ENCODE results near the gene FFAR2.
A peak's percentile ranks its signal among the peaks of the same experiment; 100 is the strongest.
"Not testable (repeated sequence)": the region's sequence is repeated elsewhere in the genome, so short reads cannot be mapped to it uniquely, and the experiment has no call there.

Gene FFAR2

GRCh38 chr19:35400773-35401100 lies 47.3 kb upstream of the FFAR2 start:
- H3K4me1 ChIP-seq (ENCODE audit: control insufficient read depth in 2 of 2, insufficient read depth in 1 of 2, low read depth in 1 of 2, low read length in 2 of 2): peaks cover 2 to 6% of the 10 kb centered on the region in 2 donors
- no peak overlapping the region for H3K4ac ChIP-seq (ENCODE audit: low read length)
- no peak overlapping the region for H3K23ac ChIP-seq (ENCODE audit: low read depth, low read length, poor library complexity)
- H3K79me1 ChIP-seq (ENCODE audit: low read depth, low read length): no peaks in the 10 kb centered on the region
- no CpG with 5 or more reads among the region's 7 CpGs for WGBS, 2 donors (ENCODE audit: extremely low coverage in 2 of 2, insufficient read length in 2 of 2, insufficient replicate concordance in 1 of 2)
- no peak overlapping the region for H3K27ac ChIP-seq (replicated peaks; ENCODE audit: low read length)
- H3K27me3 ChIP-seq (ENCODE audit: control insufficient read depth in 3 of 3, insufficient read depth in 3 of 3, low read depth in 1 of 3, low read length in 3 of 3): no peaks in the 10 kb centered on the region
- H2BK12ac ChIP-seq (ENCODE audit: low read length): no peak overlapping the region
- H4K8ac ChIP-seq (ENCODE audit: low read depth, low read length): no peak overlapping the region
- no peak overlapping the region for H4K91ac ChIP-seq (ENCODE audit: low read depth, low read length, poor library complexity)
- no peak overlapping the region for H3K4me2 ChIP-seq (ENCODE audit: insufficient read depth, low read length, poor library complexity, severe bottlenecking)
- no peak overlapping the region for H3K14ac ChIP-seq (ENCODE audit: low read length)
- H2AK5ac ChIP-seq (ENCODE audit: low read depth, low read length): no peak overlapping the region
- H3K36me3 ChIP-seq (replicated peaks in 1 of 2; ENCODE audit: control insufficient read depth in 2 of 2, insufficient read depth in 2 of 2, low read length in 2 of 2): no peaks in the 10 kb centered on the region
- no peak overlapping the region for H2BK120ac ChIP-seq (ENCODE audit: low read depth, low read length)
- no peak for DNase-seq (ENCODE audit: low spot score)
- H3K18ac ChIP-seq (ENCODE audit: low read length): no peak overlapping the region
- H2BK15ac ChIP-seq (ENCODE audit: low read length): no peak overlapping the region
- H3K9ac ChIP-seq (ENCODE audit: low read depth, low read length, poor library complexity): no peak overlapping the region
- H3K9me3 ChIP-seq (replicated peaks in 1 of 2; ENCODE audit: control insufficient read depth in 2 of 2, insufficient read depth in 1 of 2, low read depth in 1 of 2, low read length in 2 of 2): no peaks in the 10 kb centered on the region
- H2AFZ ChIP-seq (ENCODE audit: low read length): no peak overlapping the region
- no peak overlapping the region for H2BK5ac ChIP-seq (ENCODE audit: low read length)
- no peak overlapping the region for H3K4me3 ChIP-seq (ENCODE audit: low read length in 2 of 2)

- not testable (repeated sequence) for H2BK5ac ChIP-seq (ENCODE audit: low read length); H3K18ac ChIP-seq (ENCODE audit: low read length); H3K79me1 ChIP-seq (ENCODE audit: low read depth, low read length); H2BK15ac ChIP-seq (ENCODE audit: low read length); H3K9me3 ChIP-seq (replicated peaks in 1 of 2; ENCODE audit: control insufficient read depth in 2 of 2, insufficient read depth in 1 of 2, low read depth in 1 of 2, low read length in 2 of 2); H3K4me1 ChIP-seq (ENCODE audit: control insufficient read depth in 2 of 2, insufficient read depth in 1 of 2, low read depth in 1 of 2, low read length in 2 of 2); H4K8ac ChIP-seq (ENCODE audit: low read depth, low read length); H3K14ac ChIP-seq (ENCODE audit: low read length); H3K4ac ChIP-seq (ENCODE audit: low read length); H3K27me3 ChIP-seq (ENCODE audit: control insufficient read depth in 3 of 3, insufficient read depth in 3 of 3, low read depth in 1 of 3, low read length in 3 of 3); H3K4me3 ChIP-seq (ENCODE audit: low read length in 2 of 2); H2AK5ac ChIP-seq (ENCODE audit: low read depth, low read length); H2BK120ac ChIP-seq (ENCODE audit: low read depth, low read length); DNase-seq (ENCODE audit: low spot score); H3K4me2 ChIP-seq (ENCODE audit: insufficient read depth, low read length, poor library complexity, severe bottlenecking); H3K23ac ChIP-seq (ENCODE audit: low read depth, low read length, poor library complexity); H3K36me3 ChIP-seq (replicated peaks in 1 of 2; ENCODE audit: control insufficient read depth in 2 of 2, insufficient read depth in 2 of 2, low read length in 2 of 2); H4K91ac ChIP-seq (ENCODE audit: low read depth, low read length, poor library complexity); H2AFZ ChIP-seq (ENCODE audit: low read length); H3K27ac ChIP-seq (replicated peaks; ENCODE audit: low read length); H3K9ac ChIP-seq (ENCODE audit: low read depth, low read length, poor library complexity); H2BK12ac ChIP-seq (ENCODE audit: low read length)
- no CpG with 5 or more reads among the region's 9 CpGs for WGBS, 2 donors (ENCODE audit: extremely low coverage in 2 of 2, insufficient read length in 2 of 2, insufficient replicate concordance in 1 of 2)
Measured at GRCh38 chr19:35401416-35401815, 46.6 kb upstream of the FFAR2 start.

GRCh38 chr19:35403116-35403760 lies 44.8 kb upstream of the FFAR2 start:
- WGBS, 2 donors (ENCODE audit: extremely low coverage in 2 of 2, insufficient read length in 2 of 2, insufficient replicate concordance in 1 of 2): no CpG with 5 or more reads among the region's 8 CpGs
- H2BK12ac ChIP-seq (ENCODE audit: low read length): no peak overlapping the region

GRCh38 chr19:35404879-35405622 lies 43.0 kb upstream of the FFAR2 start:
- Histone ChIP-seq H4K8ac (ENCODE audit: low read depth, low read length) (no peak overlapping the region), H4K91ac (ENCODE audit: low read depth, low read length, poor library complexity) (no peak overlapping the region), H3K79me1 (ENCODE audit: low read depth, low read length) (no peaks in the 10 kb centered on the region), H3K4ac (ENCODE audit: low read length) (no peak overlapping the region), H3K9ac (ENCODE audit: low read depth, low read length, poor library complexity) (no peak overlapping the region), H3K14ac (ENCODE audit: low read length) (no peak overlapping the region), H2AK5ac (ENCODE audit: low read depth, low read length) (no peak overlapping the region), H3K18ac (ENCODE audit: low read length) (no peak overlapping the region), H2AFZ (ENCODE audit: low read length) (peak overlapping the region; percentile 34), H3K27ac (replicated peaks; ENCODE audit: low read length) (peak overlapping the region; percentile 46), H3K23ac (ENCODE audit: low read depth, low read length, poor library complexity) (no peak overlapping the region), H2BK15ac (ENCODE audit: low read length) (no peak overlapping the region), H3K27me3 (ENCODE audit: control insufficient read depth in 3 of 3, insufficient read depth in 3 of 3, low read depth in 1 of 3, low read length in 3 of 3) (no peaks in the 10 kb centered on the region), H2BK5ac (ENCODE audit: low read length) (no peak overlapping the region), H3K4me1 (ENCODE audit: control insufficient read depth in 2 of 2, insufficient read depth in 1 of 2, low read depth in 1 of 2, low read length in 2 of 2) (peaks cover 2 to 6% of the 10 kb centered on the region in 2 donors), H3K9me3 (replicated peaks in 1 of 2; ENCODE audit: control insufficient read depth in 2 of 2, insufficient read depth in 1 of 2, low read depth in 1 of 2, low read length in 2 of 2) (no peaks in the 10 kb centered on the region), H2BK12ac (ENCODE audit: low read length) (no peak overlapping the region), H3K4me2 (ENCODE audit: insufficient read depth, low read length, poor library complexity, severe bottlenecking) (no peak overlapping the region), H3K4me3 (ENCODE audit: low read length in 2 of 2) (no peak overlapping the region), H3K36me3 (replicated peaks in 1 of 2; ENCODE audit: control insufficient read depth in 2 of 2, insufficient read depth in 2 of 2, low read length in 2 of 2) (no peaks in the 10 kb centered on the region), H2BK120ac (ENCODE audit: low read depth, low read length) (no peak overlapping the region)
- peak; percentile 17 for DNase-seq (ENCODE audit: low spot score)
- no CpG with 5 or more reads among the region's 11 CpGs for WGBS, 2 donors (ENCODE audit: extremely low coverage in 2 of 2, insufficient read length in 2 of 2, insufficient replicate concordance in 1 of 2)

More at GRCh38 chr19:35403116-35403760, 44.8 kb upstream of the FFAR2 start:
- Histone ChIP-seq H3K79me1 (ENCODE audit: low read depth, low read length) (no peaks in the 10 kb centered on the region), H3K4me2 (ENCODE audit: insufficient read depth, low read length, poor library complexity, severe bottlenecking) (no peak overlapping the region), H3K18ac (ENCODE audit: low read length) (no peak overlapping the region), H4K91ac (ENCODE audit: low read depth, low read length, poor library complexity) (no peak overlapping the region), H3K27me3 (ENCODE audit: control insufficient read depth in 3 of 3, insufficient read depth in 3 of 3, low read depth in 1 of 3, low read length in 3 of 3) (no peaks in the 10 kb centered on the region), H2BK120ac (ENCODE audit: low read depth, low read length) (no peak overlapping the region), H2AFZ (ENCODE audit: low read length) (no peak overlapping the region), H4K8ac (ENCODE audit: low read depth, low read length) (no peak overlapping the region), H3K23ac (ENCODE audit: low read depth, low read length, poor library complexity) (no peak overlapping the region), H3K4ac (ENCODE audit: low read length) (no peak overlapping the region), H3K36me3 (replicated peaks in 1 of 2; ENCODE audit: control insufficient read depth in 2 of 2, insufficient read depth in 2 of 2, low read length in 2 of 2) (no peaks in the 10 kb centered on the region), H3K4me1 (ENCODE audit: control insufficient read depth in 2 of 2, insufficient read depth in 1 of 2, low read depth in 1 of 2, low read length in 2 of 2) (peaks cover 2 to 6% of the 10 kb centered on the region in 2 donors), H3K9me3 (replicated peaks in 1 of 2; ENCODE audit: control insufficient read depth in 2 of 2, insufficient read depth in 1 of 2, low read depth in 1 of 2, low read length in 2 of 2) (no peaks in the 10 kb centered on the region), H3K9ac (ENCODE audit: low read depth, low read length, poor library complexity) (no peak overlapping the region), H3K27ac (replicated peaks; ENCODE audit: low read length) (no peak overlapping the region), H3K14ac (ENCODE audit: low read length) (no peak overlapping the region), H2BK15ac (ENCODE audit: low read length) (no peak overlapping the region), H2AK5ac (ENCODE audit: low read depth, low read length) (no peak overlapping the region), H2BK5ac (ENCODE audit: low read length) (no peak overlapping the region), H3K4me3 (ENCODE audit: low read length in 2 of 2) (no peak overlapping the region)
- DNase-seq (ENCODE audit: low spot score): no peak

Data from neuronal stem cell (in vitro differentiated cells).